ENCODE measurements around the gene CFAP221. TPM values are rescaled to one million over a fixed set of nuclear protein-coding genes. Genes with fewer than 3 reads are reported as not detected.

The CFAP221 gene
- total RNA-seq, 1 experiment from 2014 or later: not detected

- intact Hi-C loops (cut with micrococcal nuclease; ENCODE audit: unreplicated experiment): no loop called here
- Histone ChIP-seq H4K20me1 (ENCODE audit: insufficient read depth) (peaks cover 3% of the 10 kb centered on the region; the same call in 1 of the 2 replicates), H2AFZ (no peak overlapping the region), H3K9me2 (ENCODE audit: insufficient read depth) (no peaks in the 10 kb centered on the region), H3K4me3 (no peak overlapping the region), H3K36me3 (ENCODE audit: low read depth) (no peaks in the 10 kb centered on the region), H3F3A (ENCODE audit: insufficient read depth, low read depth) (peaks cover 5% of the 10 kb centered on the region), H3K79me2 (ENCODE audit: low read depth) (peaks cover 27% of the 10 kb centered on the region), H3K27ac (no peak overlapping the region), H3K4me1 (replicated peaks; ENCODE audit: insufficient read depth) (peaks cover 10% of the 10 kb centered on the region), H3K9me3 (ENCODE audit: insufficient read depth, low read depth) (no peaks in the 10 kb centered on the region), H3K27me3 (ENCODE audit: insufficient read depth, low read depth) (no peaks in the 10 kb centered on the region), H3K4me2 (no peak overlapping the region)
- BruUV-seq (replicated peaks): no TSS peak
- POLR2A ChIA-PET (ENCODE audit: unreplicated experiment): interaction anchor here (0.6 kb wide), 1 partner anchor 480 kb away, joined by 38 read pairs; no protein-coding TSS in a partner anchor
- DNase-seq: no peak
- CTCF ChIA-PET: interaction anchor here (0.6 kb wide), 1 partner anchor 1481 kb away, joined by 3 read pairs; no protein-coding TSS in a partner anchor
- no peak for TF ChIP-seq EZH2 (IDR thresholded peaks at IDR 0.05; ENCODE audit: low read depth)
- TF ChIP-seq CTCF (conservative IDR thresholded peaks at IDR 0.05): no peak
Observed at GRCh38 chr2:119683074-119683712, 138.9 kb downstream of the CFAP221 start.

- Histone ChIP-seq H3K36me3 (ENCODE audit: low read depth) (no peaks in the 10 kb centered on the region), H3K9me3 (ENCODE audit: insufficient read depth, low read depth) (no peaks in the 10 kb centered on the region), H3K79me2 (ENCODE audit: low read depth) (peaks cover 27% of the 10 kb centered on the region), H3K9me2 (ENCODE audit: insufficient read depth) (no peaks in the 10 kb centered on the region), H3K27ac (no peak overlapping the region), H3K4me1 (replicated peaks; ENCODE audit: insufficient read depth) (peaks cover 10% of the 10 kb centered on the region), H3F3A (ENCODE audit: insufficient read depth, low read depth) (peaks cover 5% of the 10 kb centered on the region), H4K20me1 (ENCODE audit: insufficient read depth) (peaks cover 3% of the 10 kb centered on the region; the same call in 1 of the 2 replicates), H3K4me3 (no peak overlapping the region), H3K4me2 (no peak overlapping the region), H2AFZ (no peak overlapping the region), H3K27me3 (ENCODE audit: insufficient read depth, low read depth) (no peaks in the 10 kb centered on the region)
- no TSS peak for BruUV-seq (replicated peaks)
- no peak for TF ChIP-seq CTCF (conservative IDR thresholded peaks at IDR 0.05)
- no peak for TF ChIP-seq EZH2 (IDR thresholded peaks at IDR 0.05; ENCODE audit: low read depth)
- intact Hi-C loops (cut with micrococcal nuclease; ENCODE audit: unreplicated experiment): no loop called here
- CTCF ChIA-PET: interaction anchor here (0.6 kb wide), 1 partner anchor 1482 kb away, joined by 3 read pairs; no protein-coding TSS in a partner anchor
- no peak for DNase-seq
- POLR2A ChIA-PET (ENCODE audit: unreplicated experiment): interaction anchor here (0.6 kb wide), 1 partner anchor 479 kb away, joined by 38 read pairs; no protein-coding TSS in a partner anchor
Observed at GRCh38 chr2:119683713-119684443, 139.6 kb downstream of the CFAP221 start.

DNA sequence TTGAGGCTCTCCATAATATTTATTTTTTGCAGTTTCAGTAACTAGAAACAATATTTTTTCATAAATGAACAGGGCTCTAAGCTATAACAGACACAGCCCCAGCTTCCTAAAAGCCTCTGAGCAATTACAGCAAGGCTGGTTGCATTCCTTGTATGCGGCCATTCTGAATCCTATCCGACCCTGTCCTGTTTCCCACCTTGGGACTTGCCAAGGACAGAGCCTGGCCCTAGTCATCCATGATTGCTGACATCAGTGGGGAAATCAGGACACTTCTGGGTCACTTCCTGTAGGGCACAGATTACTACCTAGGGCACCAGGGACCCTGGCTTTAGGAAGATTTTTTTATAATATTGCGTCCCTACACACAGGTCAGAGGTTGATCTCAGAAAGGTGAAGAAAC lies 140.3 kb downstream of the CFAP221 start:
- CTCF ChIA-PET: no interaction called here
- no TSS peak for BruUV-seq (replicated peaks)
- intact Hi-C loops (cut with micrococcal nuclease; ENCODE audit: unreplicated experiment): no loop called here
- Histone ChIP-seq H3F3A (ENCODE audit: insufficient read depth, low read depth) (peaks cover 5% of the 10 kb centered on the region), H3K9me3 (ENCODE audit: insufficient read depth, low read depth) (no peaks in the 10 kb centered on the region), H4K20me1 (ENCODE audit: insufficient read depth) (peaks cover 3% of the 10 kb centered on the region; the same call in 1 of the 2 replicates), H3K4me3 (no peak overlapping the region), H3K27me3 (ENCODE audit: insufficient read depth, low read depth) (no peaks in the 10 kb centered on the region), H3K36me3 (ENCODE audit: low read depth) (no peaks in the 10 kb centered on the region), H3K4me1 (replicated peaks; ENCODE audit: insufficient read depth) (peaks cover 10% of the 10 kb centered on the region), H3K9me2 (ENCODE audit: insufficient read depth) (no peaks in the 10 kb centered on the region), H3K27ac (no peak overlapping the region), H3K4me2 (no peak overlapping the region), H3K79me2 (ENCODE audit: low read depth) (peaks cover 22% of the 10 kb centered on the region), H2AFZ (no peak overlapping the region)
- TF ChIP-seq CTCF (conservative IDR thresholded peaks at IDR 0.05) (no peak), EZH2 (IDR thresholded peaks at IDR 0.05; ENCODE audit: low read depth) (no peak)
- no peak for DNase-seq
- POLR2A ChIA-PET (ENCODE audit: unreplicated experiment): no interaction called here

Data from PC-9 (cell line).